Measurements from ENCODE around the gene GALK1. TPM values are rescaled to one million over a fixed set of nuclear protein-coding genes. Genes with fewer than 3 reads are reported as not detected.

The GALK1 gene
- total and polyA plus RNA-seq, 2 of the 13 experiments (the other 11 are each of a cell fraction or from before 2014, with no cell fraction given): 59.9 to 93.6 TPM

- TF ChIP-seq PAXIP1 (CRISPR knock-in tag; conservative IDR thresholded peaks at IDR 0.05): peak; percentile 57
- no peak for TF ChIP-seq IRF2 (CRISPR knock-in tag; IDR thresholded peaks at IDR 0.05)
- 0 out of 2 replicates have a peak, but pooled peaks have one; percentile 13 for TF ChIP-seq SMAD1 (CRISPR knock-in tag; IDR thresholded peaks at IDR 0.05; ENCODE audit: borderline replicate concordance, low read depth)
- TF ChIP-seq ARID4A (CRISPR knock-in tag; IDR thresholded peaks at IDR 0.05; ENCODE audit: borderline replicate concordance): peak; percentile 67
- no peak for TF ChIP-seq PRPF4 (IDR thresholded peaks at IDR 0.05; ENCODE audit: low read depth, low read length, poor library complexity, severe bottlenecking)
- TF ChIP-seq PAF1 (CRISPR knock-in tag; IDR thresholded peaks at IDR 0.05): peak; percentile 48; the same call in 1 of the 2 replicates
- TF ChIP-seq SMYD3 (CRISPR knock-in tag; IDR thresholded peaks at IDR 0.05): no peak
- TF ChIP-seq ZNF558 (CRISPR knock-in tag; IDR thresholded peaks at IDR 0.05; ENCODE audit: borderline replicate concordance): no peak
- peak; percentile 1 for TF ChIP-seq JARID2 (CRISPR knock-in tag; IDR thresholded peaks at IDR 0.05; ENCODE audit: insufficient replicate concordance)
- TF ChIP-seq HES4 (CRISPR knock-in tag; IDR thresholded peaks at IDR 0.05; ENCODE audit: borderline replicate concordance): no peak; the same call in 1 of the 2 replicates
- TF ChIP-seq MAF1 (CRISPR knock-in tag; IDR thresholded peaks at IDR 0.05; ENCODE audit: borderline replicate concordance): no peak
- 0 out of 2 replicates have a peak, but pooled peaks have one; percentile 4 for TF ChIP-seq RFXAP (CRISPR knock-in tag; IDR thresholded peaks at IDR 0.05; ENCODE audit: borderline replicate concordance)
- no peak for TF ChIP-seq ZNF878 (CRISPR knock-in tag; IDR thresholded peaks at IDR 0.05)
- no peak for TF ChIP-seq FOXC1 (CRISPR knock-in tag; IDR thresholded peaks at IDR 0.05; ENCODE audit: borderline replicate concordance)
- no peak for TF ChIP-seq TBL1XR1 (IDR thresholded peaks at IDR 0.05; ENCODE audit: borderline replicate concordance, low read length, partially characterized antibody)
- no peak; the same call in 1 of the 2 replicates for TF ChIP-seq ZNF713 (CRISPR knock-in tag; IDR thresholded peaks at IDR 0.05)
- no peak for TF ChIP-seq ZNF296 (CRISPR knock-in tag; conservative IDR thresholded peaks at IDR 0.05)
- TF ChIP-seq ZNF234 (CRISPR knock-in tag; conservative IDR thresholded peaks at IDR 0.05): no peak
- no peak for TF ChIP-seq ZSCAN30 (CRISPR knock-in tag; IDR thresholded peaks at IDR 0.05)
Measured at GRCh38 chr17:75764417-75764710, 628 bp downstream of the GALK1 start (continued).

Measured in HepG2 (cell line).